HG02973 (cell line): ENCODE measurements around the gene TMEM30A.

Experiments used
- ATAC-seq: cut with Tn5 transposase; IDR thresholded peaks from one replicate; pipeline ENCODE4 v1.9.1; 2021; ENCODE audit warnings: moderate library complexity; ENCODE audit not compliant: unreplicated experiment

TMEM30A gene

GRCh38 chr6:75284632-75285282, at the start of gene TMEM30A:
TMEM30A (minus strand) TSS chr6:75284792; CDS start chr6:75284638, 154 bp downstream.
- ATAC-seq = peak; percentile 90

GRCh38 chr6:75333676-75334200, 49.1 kb upstream of the TMEM30A start:
- no peak for ATAC-seq

DNA sequence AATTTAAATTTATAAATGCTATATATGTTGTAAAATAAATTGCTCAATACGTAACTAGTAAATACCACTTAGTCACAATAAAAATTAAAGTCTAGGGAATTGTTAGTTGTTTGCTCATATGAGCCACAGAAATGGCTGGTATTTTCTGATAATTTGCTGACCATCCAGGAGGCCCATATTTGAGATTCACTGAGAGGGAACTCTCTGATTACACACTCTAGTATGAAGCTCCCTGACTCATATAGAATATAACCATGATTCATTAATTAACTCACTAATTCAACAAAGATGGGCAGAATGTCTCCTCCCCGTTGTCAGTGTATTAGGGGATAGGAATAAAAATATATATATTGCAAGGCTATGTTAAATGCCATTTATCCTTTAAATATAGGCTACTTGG, 46.6 kb upstream of the TMEM30A start:
- ATAC-seq = no peak

- ATAC-seq = no peak
These were observed 45.1 kb upstream of the TMEM30A start for GRCh38 chr6:75329703-75330102.

GRCh38 chr6:75327807-75328206, 43.2 kb upstream of the TMEM30A start:
- no peak for ATAC-seq

DNA sequence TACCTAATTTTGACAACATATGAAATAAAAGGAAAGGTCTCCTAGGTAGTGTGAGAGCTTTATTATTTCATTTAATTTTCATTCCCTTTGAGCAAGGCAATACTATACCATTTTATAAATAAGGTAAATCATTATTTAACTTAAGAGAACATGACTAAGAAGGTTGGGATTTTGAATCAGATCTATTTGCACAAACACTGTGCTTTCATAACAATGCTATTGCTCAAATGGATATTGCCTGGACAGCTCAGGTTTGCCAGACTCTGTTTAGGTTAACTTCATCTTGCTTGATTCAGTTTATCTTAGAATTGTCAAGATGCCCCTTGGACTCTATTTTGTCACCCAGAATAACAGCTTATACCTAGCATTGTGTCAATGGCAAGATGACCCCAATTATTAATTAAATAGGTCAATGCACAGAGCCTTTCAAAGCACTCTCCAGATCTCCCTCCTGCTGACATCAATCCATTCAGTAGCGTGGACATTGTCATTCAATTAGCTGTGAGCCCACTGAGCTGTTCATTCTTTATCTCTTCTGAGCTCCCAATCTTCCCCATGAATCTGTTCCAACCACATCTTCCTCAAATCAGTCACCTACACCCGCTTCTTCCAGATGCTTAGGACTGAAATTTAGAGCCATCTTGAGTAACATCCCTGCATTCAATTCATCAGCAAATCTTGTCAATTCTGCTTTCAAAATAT, 42.1 kb upstream of the TMEM30A start:
- no peak for ATAC-seq

- no peak for ATAC-seq
These were observed 34.3 kb upstream of the TMEM30A start for GRCh38 chr6:75318900-75319299.

GRCh38 chr6:75317503-75318206, 33.1 kb upstream of the TMEM30A start:
- ATAC-seq = no peak

DNA sequence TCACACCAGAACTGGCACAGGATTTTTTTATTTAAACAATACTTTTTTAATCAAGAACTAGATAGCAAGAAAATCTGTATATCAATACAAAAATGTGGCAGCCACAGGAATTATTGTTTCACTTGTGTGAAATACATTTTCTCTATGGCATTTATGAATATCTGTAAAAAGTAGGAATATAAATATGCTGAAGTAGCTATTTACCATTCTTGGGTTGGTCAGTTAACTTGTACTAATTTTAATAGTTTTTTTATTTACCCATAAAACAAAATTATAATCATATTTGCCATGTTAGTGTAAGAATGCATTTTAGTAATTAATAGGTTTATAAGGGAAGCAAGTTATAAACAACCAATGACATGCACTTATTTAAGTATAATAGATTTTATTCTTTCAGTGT, 31.4 kb upstream of the TMEM30A start:
- no peak for ATAC-seq

- no peak for ATAC-seq
These were observed 23.8 kb upstream of the TMEM30A start for GRCh38 chr6:75308250-75308988.

- ATAC-seq = no peak
These were observed 22.9 kb upstream of the TMEM30A start for GRCh38 chr6:75307364-75308004.

DNA sequence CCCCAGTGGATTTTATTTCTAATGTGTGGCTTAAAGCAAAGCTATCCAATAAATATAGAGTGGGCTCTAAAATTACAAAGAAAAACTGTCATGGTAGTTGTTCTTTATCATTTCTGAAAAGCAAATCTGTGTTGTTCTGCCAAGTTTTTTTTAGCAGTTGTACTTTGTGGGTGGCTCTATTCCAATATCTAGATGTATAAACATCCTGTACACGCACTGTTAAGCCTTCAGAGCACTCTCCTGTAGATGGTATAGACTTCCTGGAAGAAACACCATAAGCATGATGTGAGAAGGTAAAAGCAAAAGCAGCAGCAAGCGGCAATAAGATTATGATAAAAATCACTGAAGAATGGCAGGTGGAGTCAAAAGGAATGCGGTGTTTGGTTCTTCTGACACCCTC, 21.5 kb upstream of the TMEM30A start:
- ATAC-seq = no peak

GRCh38 chr6:75305573-75305972, 21.0 kb upstream of the TMEM30A start:
- no peak for ATAC-seq

GRCh38 chr6:75302280-75302679, 17.7 kb upstream of the TMEM30A start:
- no peak for ATAC-seq

GRCh38 chr6:75301537-75301936, 16.9 kb upstream of the TMEM30A start:
- ATAC-seq = no peak

DNA sequence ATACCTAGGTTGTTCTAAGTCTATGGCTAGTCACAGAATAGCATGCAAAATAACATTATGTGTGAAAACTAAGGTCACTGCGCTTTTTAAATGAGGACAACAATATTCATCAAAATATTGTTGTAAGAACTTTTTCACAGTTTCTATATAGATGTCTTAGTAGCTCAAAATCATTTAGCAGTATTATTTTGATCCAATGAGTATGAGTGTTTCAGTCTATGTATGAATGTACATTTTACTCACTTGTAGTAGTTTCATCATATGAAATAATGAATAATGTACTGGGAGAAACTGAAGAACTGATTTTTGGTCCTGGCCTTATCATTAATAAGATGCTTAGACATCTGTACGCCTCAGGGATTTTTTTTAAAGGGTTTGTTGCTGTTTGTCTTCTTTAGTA, 16.5 kb upstream of the TMEM30A start:
- no peak for ATAC-seq

DNA sequence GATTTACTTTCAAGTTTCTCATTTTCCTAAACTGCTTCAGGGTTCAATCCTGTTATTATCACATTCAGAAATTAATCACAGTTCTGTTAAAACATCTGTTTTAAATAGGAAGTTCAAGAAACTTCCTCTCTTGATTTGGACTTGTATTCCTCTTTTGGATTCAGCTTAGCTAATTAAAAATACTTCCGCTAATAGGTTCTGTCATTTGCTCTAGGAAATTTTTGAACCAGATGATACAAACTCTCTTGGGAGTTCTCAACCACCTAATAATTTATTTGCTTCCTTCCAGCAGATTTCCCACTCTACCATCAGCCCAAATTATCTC, 15.9 kb upstream of the TMEM30A start:
- no peak for ATAC-seq

GRCh38 chr6:75299801-75300530, 15.4 kb upstream of the TMEM30A start:
- ATAC-seq = no peak

- ATAC-seq = peak; percentile 66
These were observed 12.5 kb upstream of the TMEM30A start for GRCh38 chr6:75296811-75297779.
